ENCODE results near the gene PFKL. TPM values are rescaled to one million over a fixed set of nuclear protein-coding genes. Genes with fewer than 3 reads are reported as not detected.

PFKL gene
- total RNA-seq, 1 experiment from 2014 or later = 134 TPM

DNA sequence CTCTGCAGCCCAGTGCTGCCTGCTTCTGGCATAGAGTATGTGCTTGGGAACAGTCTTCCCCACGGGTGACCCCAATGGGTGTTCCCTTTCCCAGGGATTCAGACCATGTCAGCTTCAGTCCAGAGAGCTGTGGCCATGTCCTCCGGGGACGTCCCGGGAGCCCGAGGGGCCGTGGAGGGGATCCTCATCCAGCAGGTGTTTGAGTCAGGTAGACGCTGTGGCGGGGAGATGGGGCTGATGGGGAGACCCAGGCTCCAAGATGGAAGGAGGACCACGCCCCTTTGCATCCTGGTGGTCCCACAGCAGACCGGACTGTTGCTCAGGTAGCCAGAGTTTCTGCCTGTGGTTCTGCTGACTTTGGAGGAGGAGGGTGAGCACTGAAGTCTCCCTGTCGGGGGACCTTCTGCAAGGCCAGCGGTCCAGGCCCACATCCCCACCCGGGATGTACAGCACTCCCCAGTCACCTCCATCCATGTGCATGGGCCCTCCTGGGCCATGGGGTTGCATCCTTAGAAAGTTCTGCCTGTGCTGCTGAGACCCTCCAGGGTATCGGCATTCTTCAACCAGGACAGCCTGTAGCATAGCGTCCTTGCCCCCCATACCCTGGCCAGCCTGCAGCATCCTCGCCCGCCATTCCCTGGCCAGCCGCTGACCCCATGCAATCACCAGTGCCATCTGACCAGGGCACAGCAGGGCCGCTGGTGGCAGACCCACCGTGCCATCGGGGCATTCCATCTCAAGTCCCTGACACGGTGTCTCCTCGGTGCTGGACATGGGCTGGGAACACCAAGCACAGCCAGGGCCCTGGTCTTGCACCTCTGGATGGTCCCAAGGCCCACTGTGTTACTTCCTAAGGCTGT lies 11.4 kb upstream of the PFKL start (continued):
- TF ChIP-seq, protein P1, sequence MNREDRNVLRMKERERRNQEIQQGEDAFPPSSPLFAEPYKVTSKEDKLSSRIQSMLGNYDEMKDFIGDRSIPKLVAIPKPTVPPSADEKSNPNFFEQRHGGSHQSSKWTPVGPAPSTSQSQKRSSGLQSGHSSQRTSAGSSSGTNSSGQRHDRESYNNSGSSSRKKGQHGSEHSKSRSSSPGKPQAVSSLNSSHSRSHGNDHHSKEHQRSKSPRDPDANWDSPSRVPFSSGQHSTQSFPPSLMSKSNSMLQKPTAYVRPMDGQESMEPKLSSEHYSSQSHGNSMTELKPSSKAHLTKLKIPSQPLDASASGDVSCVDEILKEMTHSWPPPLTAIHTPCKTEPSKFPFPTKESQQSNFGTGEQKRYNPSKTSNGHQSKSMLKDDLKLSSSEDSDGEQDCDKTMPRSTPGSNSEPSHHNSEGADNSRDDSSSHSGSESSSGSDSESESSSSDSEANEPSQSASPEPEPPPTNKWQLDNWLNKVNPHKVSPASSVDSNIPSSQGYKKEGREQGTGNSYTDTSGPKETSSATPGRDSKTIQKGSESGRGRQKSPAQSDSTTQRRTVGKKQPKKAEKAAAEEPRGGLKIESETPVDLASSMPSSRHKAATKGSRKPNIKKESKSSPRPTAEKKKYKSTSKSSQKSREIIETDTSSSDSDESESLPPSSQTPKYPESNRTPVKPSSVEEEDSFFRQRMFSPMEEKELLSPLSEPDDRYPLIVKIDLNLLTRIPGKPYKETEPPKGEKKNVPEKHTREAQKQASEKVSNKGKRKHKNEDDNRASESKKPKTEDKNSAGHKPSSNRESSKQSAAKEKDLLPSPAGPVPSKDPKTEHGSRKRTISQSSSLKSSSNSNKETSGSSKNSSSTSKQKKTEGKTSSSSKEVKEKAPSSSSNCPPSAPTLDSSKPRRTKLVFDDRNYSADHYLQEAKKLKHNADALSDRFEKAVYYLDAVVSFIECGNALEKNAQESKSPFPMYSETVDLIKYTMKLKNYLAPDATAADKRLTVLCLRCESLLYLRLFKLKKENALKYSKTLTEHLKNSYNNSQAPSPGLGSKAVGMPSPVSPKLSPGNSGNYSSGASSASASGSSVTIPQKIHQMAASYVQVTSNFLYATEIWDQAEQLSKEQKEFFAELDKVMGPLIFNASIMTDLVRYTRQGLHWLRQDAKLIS (CRISPR knock-in tag; IDR thresholded peaks at IDR 0.05; ENCODE audit: borderline replicate concordance) = no peak

DNA sequence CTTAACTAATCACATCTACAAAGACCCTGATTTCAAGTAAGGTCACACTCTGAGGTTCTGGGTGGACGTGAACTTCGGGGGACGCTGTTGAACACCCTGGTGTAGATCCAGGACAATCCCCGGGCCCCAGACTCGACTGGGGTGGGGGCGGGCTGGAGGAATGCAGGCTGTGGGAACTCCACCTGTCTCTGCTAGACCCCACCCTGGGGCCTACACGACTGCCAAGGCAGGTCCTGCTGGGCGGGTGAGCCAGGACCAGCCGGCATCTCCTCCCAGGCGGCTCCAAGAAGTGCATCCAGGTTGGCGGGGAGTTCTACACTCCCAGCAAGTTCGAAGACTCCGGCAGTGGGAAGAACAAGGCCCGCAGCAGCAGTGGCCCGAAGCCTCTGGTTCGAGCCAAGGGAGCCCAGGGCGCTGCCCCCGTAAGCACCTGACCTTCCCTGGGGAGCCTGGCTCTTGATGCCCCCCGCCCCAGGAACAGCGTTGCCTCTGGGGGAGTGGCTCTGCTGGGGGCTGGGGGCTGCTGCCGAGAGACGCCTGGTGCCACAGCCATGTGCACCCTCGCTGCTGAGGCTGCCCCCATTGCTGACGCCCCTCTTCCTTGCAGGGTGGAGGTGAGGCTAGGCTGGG lies 10.4 kb upstream of the PFKL start:
- TF ChIP-seq FOXJ3 (CRISPR knock-in tag; IDR thresholded peaks at IDR 0.05; ENCODE audit: borderline replicate concordance) = no peak
- ATAC-seq (no peak), DNase-seq (ENCODE audit: low spot score) (no peak)
- Mint-ChIP-seq H3K27ac (no peak overlapping the region), H3K27me3 (ENCODE audit: low read depth) (peaks cover 19% of the 10 kb centered on the region), H3K9me3 (no peaks in the 10 kb centered on the region), H3K4me1 (0 out of 2 replicates have a peak, but pooled peaks cover under 1% of the 10 kb centered on the region), H3K36me3 (no peaks in the 10 kb centered on the region), H3K4me3 (no peak overlapping the region)
- POLR2A ChIA-PET = no interaction called here
- CTCF ChIA-PET = no interaction called here

DNA sequence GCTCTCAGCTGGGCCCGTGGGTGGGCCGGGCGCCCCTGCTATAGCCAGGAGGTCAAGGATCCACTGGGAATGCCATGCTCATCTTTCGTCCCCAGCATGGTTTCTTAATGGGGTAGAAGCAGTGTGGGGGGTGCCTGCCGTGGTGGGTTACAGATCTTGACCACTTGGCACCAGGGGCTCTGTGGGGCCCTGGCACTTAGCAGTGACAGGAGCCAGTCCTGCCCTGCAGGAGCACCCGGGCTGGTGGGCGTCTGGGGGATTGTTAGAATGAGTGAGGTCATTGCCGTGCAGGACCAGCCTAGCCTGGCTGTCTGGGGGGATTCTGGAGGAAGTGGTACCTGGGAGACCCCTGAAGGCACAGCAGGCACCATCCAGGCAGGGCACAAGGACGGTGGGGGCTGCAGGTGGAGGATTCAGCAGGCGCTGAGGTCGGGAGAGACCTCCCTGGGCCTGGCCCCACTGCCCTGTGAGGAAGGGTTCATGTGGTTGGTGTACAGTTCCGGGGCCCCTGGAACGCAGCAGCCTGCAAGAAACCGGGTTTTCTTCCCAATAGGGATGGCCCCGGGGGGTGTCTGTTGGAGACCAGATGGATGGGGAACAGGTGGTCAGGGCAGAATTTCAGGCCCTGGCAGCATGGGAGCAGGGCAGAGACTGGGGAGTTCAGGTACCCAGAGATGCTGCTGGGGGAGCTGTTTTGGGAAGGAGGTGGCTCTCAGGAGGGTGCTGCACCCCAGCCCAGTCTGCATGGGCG lies 9.4 kb upstream of the PFKL start:
- POLR2A ChIA-PET = no interaction called here
- DNase-seq (ENCODE audit: low spot score) = no peak
- CTCF ChIA-PET = no interaction called here
- H3K27ac Mint-ChIP-seq = no peak overlapping the region
- TF ChIP-seq NFE2L1 (CRISPR knock-in tag; IDR thresholded peaks at IDR 0.05) (no peak), SP1 (CRISPR knock-in tag; conservative IDR thresholded peaks at IDR 0.05) (no peak), ZNF263 (CRISPR knock-in tag; IDR thresholded peaks at IDR 0.05; ENCODE audit: low read depth) (no peak), ZNF232 (CRISPR knock-in tag; IDR thresholded peaks at IDR 0.05) (no peak)
- TF ChIP-seq, protein P2, sequence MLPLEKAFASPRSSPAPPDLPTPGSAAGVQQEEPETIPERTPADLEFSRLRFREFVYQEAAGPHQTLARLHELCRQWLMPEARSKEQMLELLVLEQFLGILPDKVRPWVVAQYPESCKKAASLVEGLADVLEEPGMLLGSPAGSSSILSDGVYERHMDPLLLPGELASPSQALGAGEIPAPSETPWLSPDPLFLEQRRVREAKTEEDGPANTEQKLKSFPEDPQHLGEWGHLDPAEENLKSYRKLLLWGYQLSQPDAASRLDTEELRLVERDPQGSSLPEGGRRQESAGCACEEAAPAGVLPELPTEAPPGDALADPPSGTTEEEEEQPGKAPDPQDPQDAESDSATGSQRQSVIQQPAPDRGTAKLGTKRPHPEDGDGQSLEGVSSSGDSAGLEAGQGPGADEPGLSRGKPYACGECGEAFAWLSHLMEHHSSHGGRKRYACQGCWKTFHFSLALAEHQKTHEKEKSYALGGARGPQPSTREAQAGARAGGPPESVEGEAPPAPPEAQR (CRISPR knock-in tag; IDR thresholded peaks at IDR 0.05) = no peak
- TF ChIP-seq, protein P3, sequence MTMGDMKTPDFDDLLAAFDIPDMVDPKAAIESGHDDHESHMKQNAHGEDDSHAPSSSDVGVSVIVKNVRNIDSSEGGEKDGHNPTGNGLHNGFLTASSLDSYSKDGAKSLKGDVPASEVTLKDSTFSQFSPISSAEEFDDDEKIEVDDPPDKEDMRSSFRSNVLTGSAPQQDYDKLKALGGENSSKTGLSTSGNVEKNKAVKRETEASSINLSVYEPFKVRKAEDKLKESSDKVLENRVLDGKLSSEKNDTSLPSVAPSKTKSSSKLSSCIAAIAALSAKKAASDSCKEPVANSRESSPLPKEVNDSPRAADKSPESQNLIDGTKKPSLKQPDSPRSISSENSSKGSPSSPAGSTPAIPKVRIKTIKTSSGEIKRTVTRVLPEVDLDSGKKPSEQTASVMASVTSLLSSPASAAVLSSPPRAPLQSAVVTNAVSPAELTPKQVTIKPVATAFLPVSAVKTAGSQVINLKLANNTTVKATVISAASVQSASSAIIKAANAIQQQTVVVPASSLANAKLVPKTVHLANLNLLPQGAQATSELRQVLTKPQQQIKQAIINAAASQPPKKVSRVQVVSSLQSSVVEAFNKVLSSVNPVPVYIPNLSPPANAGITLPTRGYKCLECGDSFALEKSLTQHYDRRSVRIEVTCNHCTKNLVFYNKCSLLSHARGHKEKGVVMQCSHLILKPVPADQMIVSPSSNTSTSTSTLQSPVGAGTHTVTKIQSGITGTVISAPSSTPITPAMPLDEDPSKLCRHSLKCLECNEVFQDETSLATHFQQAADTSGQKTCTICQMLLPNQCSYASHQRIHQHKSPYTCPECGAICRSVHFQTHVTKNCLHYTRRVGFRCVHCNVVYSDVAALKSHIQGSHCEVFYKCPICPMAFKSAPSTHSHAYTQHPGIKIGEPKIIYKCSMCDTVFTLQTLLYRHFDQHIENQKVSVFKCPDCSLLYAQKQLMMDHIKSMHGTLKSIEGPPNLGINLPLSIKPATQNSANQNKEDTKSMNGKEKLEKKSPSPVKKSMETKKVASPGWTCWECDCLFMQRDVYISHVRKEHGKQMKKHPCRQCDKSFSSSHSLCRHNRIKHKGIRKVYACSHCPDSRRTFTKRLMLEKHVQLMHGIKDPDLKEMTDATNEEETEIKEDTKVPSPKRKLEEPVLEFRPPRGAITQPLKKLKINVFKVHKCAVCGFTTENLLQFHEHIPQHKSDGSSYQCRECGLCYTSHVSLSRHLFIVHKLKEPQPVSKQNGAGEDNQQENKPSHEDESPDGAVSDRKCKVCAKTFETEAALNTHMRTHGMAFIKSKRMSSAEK (CRISPR knock-in tag; IDR thresholded peaks at IDR 0.05; ENCODE audit: borderline replicate concordance) = no peak
- TF ChIP-seq, protein P4, sequence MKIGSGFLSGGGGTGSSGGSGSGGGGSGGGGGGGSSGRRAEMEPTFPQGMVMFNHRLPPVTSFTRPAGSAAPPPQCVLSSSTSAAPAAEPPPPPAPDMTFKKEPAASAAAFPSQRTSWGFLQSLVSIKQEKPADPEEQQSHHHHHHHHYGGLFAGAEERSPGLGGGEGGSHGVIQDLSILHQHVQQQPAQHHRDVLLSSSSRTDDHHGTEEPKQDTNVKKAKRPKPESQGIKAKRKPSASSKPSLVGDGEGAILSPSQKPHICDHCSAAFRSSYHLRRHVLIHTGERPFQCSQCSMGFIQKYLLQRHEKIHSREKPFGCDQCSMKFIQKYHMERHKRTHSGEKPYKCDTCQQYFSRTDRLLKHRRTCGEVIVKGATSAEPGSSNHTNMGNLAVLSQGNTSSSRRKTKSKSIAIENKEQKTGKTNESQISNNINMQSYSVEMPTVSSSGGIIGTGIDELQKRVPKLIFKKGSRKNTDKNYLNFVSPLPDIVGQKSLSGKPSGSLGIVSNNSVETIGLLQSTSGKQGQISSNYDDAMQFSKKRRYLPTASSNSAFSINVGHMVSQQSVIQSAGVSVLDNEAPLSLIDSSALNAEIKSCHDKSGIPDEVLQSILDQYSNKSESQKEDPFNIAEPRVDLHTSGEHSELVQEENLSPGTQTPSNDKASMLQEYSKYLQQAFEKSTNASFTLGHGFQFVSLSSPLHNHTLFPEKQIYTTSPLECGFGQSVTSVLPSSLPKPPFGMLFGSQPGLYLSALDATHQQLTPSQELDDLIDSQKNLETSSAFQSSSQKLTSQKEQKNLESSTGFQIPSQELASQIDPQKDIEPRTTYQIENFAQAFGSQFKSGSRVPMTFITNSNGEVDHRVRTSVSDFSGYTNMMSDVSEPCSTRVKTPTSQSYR (CRISPR knock-in tag; IDR thresholded peaks at IDR 0.05) = no peak
- TF ChIP-seq, protein P5, sequence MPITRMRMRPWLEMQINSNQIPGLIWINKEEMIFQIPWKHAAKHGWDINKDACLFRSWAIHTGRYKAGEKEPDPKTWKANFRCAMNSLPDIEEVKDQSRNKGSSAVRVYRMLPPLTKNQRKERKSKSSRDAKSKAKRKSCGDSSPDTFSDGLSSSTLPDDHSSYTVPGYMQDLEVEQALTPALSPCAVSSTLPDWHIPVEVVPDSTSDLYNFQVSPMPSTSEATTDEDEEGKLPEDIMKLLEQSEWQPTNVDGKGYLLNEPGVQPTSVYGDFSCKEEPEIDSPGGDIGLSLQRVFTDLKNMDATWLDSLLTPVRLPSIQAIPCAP (CRISPR knock-in tag; IDR thresholded peaks at IDR 0.05) = no peak
- no peak overlapping the region for H3K4me3 Mint-ChIP-seq
- no peaks in the 10 kb centered on the region for H3K4me1 Mint-ChIP-seq
- H3K9me3 Mint-ChIP-seq = no peaks in the 10 kb centered on the region
- peaks cover 9% of the 10 kb centered on the region for H3K27me3 Mint-ChIP-seq (ENCODE audit: low read depth)
- no peak for ATAC-seq
- no peaks in the 10 kb centered on the region for H3K36me3 Mint-ChIP-seq

Data from WTC11 (cell line).